Subcutaneous abdominal adipose tissue (tissue), 5 donors: ENCODE results near the gene ADGRG1.

Experiments
- H3K27ac ChIP-seq: one replicate; pipeline ENCODE4 v1.7.0; 2013; ENCODE audit warnings: low read depth, mild to moderate bottlenecking, inconsistent platforms, low read length, moderate library complexity
- H3K27me3 ChIP-seq, 5 donors: one replicate each; pipeline ENCODE4 v1.7.0; 2013; ENCODE audit warnings: low read length in 5 of 5, inconsistent platforms in 1 of 5; ENCODE audit not compliant: control insufficient read depth in 5 of 5, insufficient read depth in 4 of 5
- H3K36me3 ChIP-seq, 5 donors: one replicate each; pipeline ENCODE4 v1.7.0; 2013; ENCODE audit warnings: low read length in 5 of 5; ENCODE audit not compliant: control insufficient read depth in 5 of 5, insufficient read depth in 5 of 5
- H3K4me1 ChIP-seq, 5 donors: one replicate each; pipeline ENCODE4 v1.7.0; 2013; ENCODE audit warnings: low read length in 5 of 5, mild to moderate bottlenecking in 3 of 5, moderate library complexity in 1 of 5; ENCODE audit not compliant: control insufficient read depth in 5 of 5, insufficient read depth in 5 of 5
- H3K4me3 ChIP-seq, 5 donors: one replicate each; pipeline ENCODE4 v1.7.0; 2013; ENCODE audit warnings: low read length in 5 of 5, low read depth in 1 of 5
- H3K9ac ChIP-seq, 5 donors: one replicate each; pipeline ENCODE4 v1.7.0; 2013; ENCODE audit warnings: low read length in 5 of 5, mild to moderate bottlenecking in 4 of 5, moderate library complexity in 3 of 5
- H3K9me3 ChIP-seq, 5 donors: one replicate each; pipeline ENCODE4 v1.7.0; 2013; ENCODE audit warnings: low read length in 5 of 5; ENCODE audit not compliant: control insufficient read depth in 5 of 5
- donor health status: healthy.
- donor health status: healthy.
- donor health status: healthy.
- donor health status: healthy.
- donor health status: healthy.

The ADGRG1 gene

DNA sequence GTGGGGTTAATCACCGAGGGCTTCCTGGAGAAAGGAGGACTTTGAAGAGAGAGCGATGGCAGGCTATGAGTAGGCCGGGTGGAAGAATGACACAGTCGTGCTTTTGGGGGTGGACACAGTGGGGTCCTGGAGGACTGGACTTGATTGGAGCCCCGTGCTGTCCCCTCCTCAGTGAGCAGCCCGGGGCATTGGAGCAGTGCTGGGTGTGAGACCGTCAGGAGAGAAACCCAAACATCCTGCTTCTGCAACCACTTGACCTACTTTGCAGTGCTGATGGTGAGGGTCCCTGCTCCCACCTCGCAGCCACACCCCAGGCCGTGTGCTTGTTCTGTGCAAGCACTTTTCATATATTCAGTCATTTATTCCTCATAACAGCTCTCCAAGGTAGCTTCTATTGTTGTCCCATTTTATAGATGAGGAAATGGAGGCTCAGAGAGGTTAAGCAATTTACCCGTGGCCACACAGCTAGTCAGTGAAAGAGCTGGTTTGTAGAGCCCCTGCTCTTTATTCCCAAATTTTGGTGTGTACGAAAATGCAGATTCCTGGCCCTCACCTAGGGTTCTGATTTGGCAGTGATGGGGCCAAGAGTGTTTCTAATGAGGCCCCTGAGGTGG, 28.0 kb downstream of the ADGRG1 start:
- H3K9me3 ChIP-seq = no peaks in the 10 kb centered on the region
- peaks cover 0 to 23% (median 0%) of the 10 kb centered on the region in 5 donors for H3K4me1 ChIP-seq
- H3K9ac ChIP-seq = no peak overlapping the region
- H3K27ac ChIP-seq = no peak overlapping the region
- no peak overlapping the region for H3K4me3 ChIP-seq
- peaks cover 0 to 81% (median 51%) of the 10 kb centered on the region in 5 donors for H3K36me3 ChIP-seq
- H3K27me3 ChIP-seq = peaks cover 0 to 9% (median 4%) of the 10 kb centered on the region in 5 donors

DNA sequence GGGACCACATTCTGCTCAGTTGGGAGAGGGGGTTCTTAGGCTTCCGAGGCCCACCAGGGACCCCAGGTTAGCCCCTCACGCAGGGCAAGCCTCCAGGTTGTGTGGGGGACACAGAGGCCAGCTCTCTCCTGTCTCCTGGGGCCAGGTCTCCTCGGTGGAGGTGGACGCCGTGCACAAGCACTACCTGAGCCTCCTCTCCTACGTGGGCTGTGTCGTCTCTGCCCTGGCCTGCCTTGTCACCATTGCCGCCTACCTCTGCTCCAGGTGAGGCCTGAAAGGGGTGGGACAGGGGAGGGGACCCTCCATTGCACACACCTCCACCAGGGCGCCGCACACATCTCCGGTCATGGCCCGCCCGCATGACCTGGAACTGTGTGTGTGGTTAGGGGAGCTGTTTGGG, 28.8 kb downstream of the ADGRG1 start:
- H3K4me1 ChIP-seq = peaks cover 0 to 17% (median 0%) of the 10 kb centered on the region in 5 donors
- no peak overlapping the region for H3K4me3 ChIP-seq
- H3K9me3 ChIP-seq = no peaks in the 10 kb centered on the region
- H3K27ac ChIP-seq = no peak overlapping the region
- H3K27me3 ChIP-seq = peaks cover 0 to 9% (median 4%) of the 10 kb centered on the region in 5 donors
- H3K36me3 ChIP-seq = peaks cover 0 to 81% (median 52%) of the 10 kb centered on the region in 5 donors
- no peak overlapping the region for H3K9ac ChIP-seq

DNA sequence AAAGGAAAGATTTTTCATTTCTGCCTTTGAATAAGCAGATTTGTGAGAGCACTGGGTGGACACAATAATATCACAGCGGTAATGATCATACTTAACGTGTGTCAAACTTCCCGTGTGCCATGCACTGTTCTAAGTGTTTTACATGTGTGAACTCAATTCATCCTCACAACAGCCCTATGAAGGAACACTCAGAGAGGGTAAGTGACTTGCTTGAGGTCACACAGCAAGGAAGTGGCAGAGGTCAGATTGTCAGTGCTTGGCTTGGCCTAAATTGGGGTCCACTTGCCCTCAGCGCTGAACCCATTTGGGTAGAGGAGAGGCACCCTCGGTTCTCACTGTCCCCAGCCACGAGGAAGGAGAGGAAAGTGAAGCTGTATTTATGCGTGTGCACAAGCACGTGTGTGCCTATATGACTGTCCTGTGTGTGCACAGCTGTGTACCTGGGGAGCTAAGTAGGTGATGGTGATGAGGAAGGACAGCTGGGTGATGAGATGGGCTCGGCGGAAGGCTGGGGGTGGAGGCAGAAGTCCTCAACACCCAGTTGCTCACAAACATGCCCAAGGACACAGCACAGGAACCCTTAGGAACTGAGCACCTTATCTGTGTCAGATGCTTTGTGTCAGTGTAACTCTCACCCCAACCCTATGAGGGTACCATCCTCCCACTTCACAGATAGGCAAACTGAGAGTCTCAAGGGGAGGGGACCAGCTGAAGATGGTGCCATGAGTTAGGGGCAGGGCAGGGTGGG, 29.9 kb downstream of the ADGRG1 start:
- Histone ChIP-seq H3K27ac (no peak overlapping the region), H3K4me3 (no peak overlapping the region), H3K9me3 (no peaks in the 10 kb centered on the region), H3K4me1 (peaks cover 0 to 8% (median 0%) of the 10 kb centered on the region in 5 donors), H3K36me3 (peaks cover 0 to 83% (median 58%) of the 10 kb centered on the region in 5 donors), H3K27me3 (peaks cover 0 to 9% (median 4%) of the 10 kb centered on the region in 5 donors), H3K9ac (no peak overlapping the region)

DNA sequence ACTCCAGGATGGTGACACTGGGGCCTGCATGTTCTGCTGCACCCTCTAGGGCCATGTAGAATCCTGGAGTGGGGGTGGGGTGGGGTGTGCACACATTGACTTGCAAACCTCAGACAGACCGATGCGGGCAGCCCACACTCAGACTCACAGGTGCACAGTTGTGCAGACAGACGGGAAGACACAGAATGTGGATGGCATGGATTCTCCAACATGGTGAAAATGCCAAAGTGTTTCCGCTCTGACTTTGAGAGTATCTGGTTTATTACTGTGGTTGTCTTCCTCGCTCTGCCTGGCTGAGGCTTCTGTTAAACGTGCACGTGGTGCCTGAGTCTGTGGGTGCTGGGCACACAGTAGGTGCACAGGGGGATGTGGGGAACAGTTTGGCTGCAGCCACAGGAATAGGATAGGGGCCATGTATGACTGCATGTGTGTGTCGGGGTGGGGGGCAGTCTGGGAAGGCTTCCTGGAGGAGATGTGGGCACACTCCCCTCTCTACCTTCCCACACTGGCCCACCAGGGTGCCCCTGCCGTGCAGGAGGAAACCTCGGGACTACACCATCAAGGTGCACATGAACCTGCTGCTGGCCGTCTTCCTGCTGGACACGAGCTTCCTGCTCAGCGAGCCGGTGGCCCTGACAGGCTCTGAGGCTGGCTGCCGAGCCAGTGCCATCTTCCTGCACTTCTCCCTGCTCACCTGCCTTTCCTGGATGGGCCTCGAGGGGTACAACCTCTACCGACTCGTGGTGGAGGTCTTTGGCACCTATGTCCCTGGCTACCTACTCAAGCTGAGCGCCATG, 30.6 kb downstream of the ADGRG1 start:
- no peaks in the 10 kb centered on the region for H3K9me3 ChIP-seq
- H3K9ac ChIP-seq = no peak overlapping the region
- H3K27ac ChIP-seq = no peak overlapping the region
- H3K27me3 ChIP-seq = peaks cover 0 to 7% (median 4%) of the 10 kb centered on the region in 5 donors
- H3K4me3 ChIP-seq = no peak overlapping the region
- peaks cover 0 to under 1% (median 0%) of the 10 kb centered on the region in 5 donors for H3K4me1 ChIP-seq
- H3K36me3 ChIP-seq = peaks cover 0 to 82% (median 59%) of the 10 kb centered on the region in 5 donors

DNA sequence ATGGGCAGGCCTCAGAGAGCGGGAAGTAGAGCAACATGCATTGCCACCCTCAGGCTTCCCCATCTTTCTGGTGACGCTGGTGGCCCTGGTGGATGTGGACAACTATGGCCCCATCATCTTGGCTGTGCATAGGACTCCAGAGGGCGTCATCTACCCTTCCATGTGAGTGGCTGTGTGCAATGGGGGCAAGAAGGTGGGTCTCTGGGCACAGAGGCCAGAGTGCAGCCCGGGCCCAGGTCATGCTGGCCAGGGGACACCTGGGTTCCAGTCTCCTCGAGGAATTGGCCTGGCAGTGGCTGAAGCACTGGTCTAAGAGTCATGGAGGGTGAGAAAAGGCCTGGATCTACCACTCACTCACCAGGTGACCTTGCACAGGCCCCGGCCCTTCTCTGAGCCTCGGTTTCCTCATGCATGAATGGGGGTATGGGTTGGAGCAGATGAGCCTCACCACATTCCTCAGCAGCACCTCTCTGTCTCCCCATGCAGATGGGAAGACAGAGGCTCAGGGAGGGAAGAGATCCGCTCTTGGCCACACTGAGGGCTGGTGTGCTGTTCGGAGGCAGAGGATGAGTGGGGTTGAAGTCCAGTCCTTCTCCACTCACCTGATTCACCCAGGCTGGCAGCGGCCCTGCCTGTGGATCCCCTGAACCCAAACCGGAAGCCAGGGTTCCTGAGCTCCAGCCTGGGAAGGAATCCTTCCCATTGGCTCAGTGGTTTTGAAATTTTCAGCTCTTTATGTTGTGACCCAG, 32.5 kb downstream of the ADGRG1 start:
- peaks cover 0 to 81% (median 58%) of the 10 kb centered on the region in 5 donors for H3K36me3 ChIP-seq
- H3K9me3 ChIP-seq = no peaks in the 10 kb centered on the region
- no peak overlapping the region for H3K27ac ChIP-seq

DNA sequence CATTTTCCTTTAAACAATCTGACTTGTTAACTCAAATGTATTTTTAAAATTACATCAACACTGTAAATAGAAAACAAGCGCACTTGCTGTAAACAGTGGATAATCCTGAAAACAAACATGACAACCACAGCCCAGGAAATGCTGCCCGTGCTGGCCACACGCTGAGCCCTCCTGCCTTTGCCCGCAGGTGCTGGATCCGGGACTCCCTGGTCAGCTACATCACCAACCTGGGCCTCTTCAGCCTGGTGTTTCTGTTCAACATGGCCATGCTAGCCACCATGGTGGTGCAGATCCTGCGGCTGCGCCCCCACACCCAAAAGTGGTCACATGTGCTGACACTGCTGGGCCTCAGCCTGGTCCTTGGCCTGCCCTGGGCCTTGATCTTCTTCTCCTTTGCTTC, 33.1 kb downstream of the ADGRG1 start:
- Histone ChIP-seq H3K9ac (no peak overlapping the region), H3K4me1 (no peaks in the 10 kb centered on the region), H3K27me3 (peaks cover 0 to 5% (median under 1%) of the 10 kb centered on the region in 5 donors), H3K9me3 (no peaks in the 10 kb centered on the region), H3K4me3 (no peak overlapping the region), H3K36me3 (peaks cover 0 to 76% (median 55%) of the 10 kb centered on the region in 5 donors), H3K27ac (no peak overlapping the region)

More for the DNA sequence above, 32.5 kb downstream of the ADGRG1 start:
- Histone ChIP-seq H3K9ac (no peak overlapping the region), H3K27me3 (peaks cover 0 to 7% (median 4%) of the 10 kb centered on the region in 5 donors), H3K4me1 (no peaks in the 10 kb centered on the region), H3K4me3 (no peak overlapping the region)

DNA sequence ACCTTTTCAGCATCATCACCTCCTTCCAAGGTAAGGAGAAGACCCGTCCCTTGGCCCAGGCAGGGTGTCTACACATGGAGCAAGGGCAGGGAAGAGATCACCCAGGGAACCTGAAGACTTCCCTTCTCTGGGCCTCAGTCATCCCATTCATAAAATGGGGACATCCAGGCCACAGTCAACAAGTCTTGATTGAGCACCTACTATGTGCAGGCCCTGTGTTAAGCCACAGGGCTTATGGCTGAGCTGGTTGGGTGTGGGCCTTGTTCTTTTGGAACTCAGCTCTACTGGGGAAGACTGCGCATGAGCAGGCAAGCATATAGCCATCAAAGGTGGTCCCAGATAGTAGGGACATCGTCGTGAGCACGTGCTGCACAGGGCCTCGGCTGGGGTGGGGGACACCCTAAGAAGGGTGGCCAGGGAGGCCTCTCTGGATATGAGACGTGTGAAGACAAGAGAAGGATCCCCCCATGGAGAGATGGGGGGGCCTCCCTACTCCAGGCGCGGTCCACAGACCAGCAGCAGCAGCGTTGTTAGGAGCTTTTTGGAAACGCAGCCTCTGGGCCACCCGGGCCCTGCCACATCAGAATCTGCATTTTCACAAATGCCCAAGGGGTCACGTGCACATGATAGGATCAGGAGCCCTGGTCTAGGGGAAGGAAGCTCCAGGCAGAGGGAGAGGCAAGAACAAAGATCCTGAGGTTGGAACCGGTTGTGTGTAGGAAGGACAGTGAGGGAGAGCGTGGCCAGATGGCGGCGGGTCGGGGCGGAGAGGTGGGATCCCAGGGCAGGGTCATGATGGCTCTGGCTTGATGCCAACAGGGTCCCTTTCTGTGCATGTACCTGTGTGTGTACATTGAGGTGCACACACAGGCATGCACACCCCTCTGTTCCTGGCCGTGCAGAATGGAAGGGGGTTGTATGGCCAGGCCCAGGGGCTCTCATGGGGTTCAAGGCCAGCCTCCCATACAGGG, 33.8 kb downstream of the ADGRG1 start:
- Histone ChIP-seq H3K9me3 (no peaks in the 10 kb centered on the region), H3K9ac (no peak overlapping the region), H3K27ac (no peak overlapping the region), H3K4me1 (peaks cover 0 to 4% (median 0%) of the 10 kb centered on the region in 5 donors), H3K4me3 (no peak overlapping the region), H3K36me3 (peaks cover 0 to 71% (median 49%) of the 10 kb centered on the region in 5 donors), H3K27me3 (peaks cover 0 to 7% (median 3%) of the 10 kb centered on the region in 5 donors)

DNA sequence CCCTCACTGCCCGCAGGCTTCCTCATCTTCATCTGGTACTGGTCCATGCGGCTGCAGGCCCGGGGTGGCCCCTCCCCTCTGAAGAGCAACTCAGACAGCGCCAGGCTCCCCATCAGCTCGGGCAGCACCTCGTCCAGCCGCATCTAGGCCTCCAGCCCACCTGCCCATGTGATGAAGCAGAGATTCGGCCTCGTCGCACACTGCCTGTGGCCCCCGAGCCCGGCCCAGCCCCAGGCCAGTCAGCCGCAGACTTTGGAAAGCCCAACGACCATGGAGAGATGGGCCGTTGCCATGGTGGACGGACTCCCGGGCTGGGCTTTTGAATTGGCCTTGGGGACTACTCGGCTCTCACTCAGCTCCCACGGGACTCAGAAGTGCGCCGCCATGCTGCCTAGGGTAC, 35.0 kb downstream of the ADGRG1 start:
- Histone ChIP-seq H3K27ac (no peak overlapping the region), H3K9me3 (no peaks in the 10 kb centered on the region), H3K4me1 (peaks cover 0 to 9% (median 0%) of the 10 kb centered on the region in 5 donors), H3K4me3 (no peak overlapping the region), H3K27me3 (peaks cover 0 to 9% (median 3%) of the 10 kb centered on the region in 5 donors), H3K9ac (no peak overlapping the region), H3K36me3 (peaks cover 0 to 63% (median 40%) of the 10 kb centered on the region in 5 donors)
